CD4-positive, CD25-positive, alpha-beta regulatory T cell (primary cell): ENCODE measurements around the gene KCTD3. TPM values are rescaled to one million over a fixed set of nuclear protein-coding genes. Genes with fewer than 3 reads are reported as not detected.

Experiments used
- ATAC-seq, 2 donors: fragments of 150-1000 bp; cut with Tn5 transposase; one replicate each; pipeline ENCODE4 v1.10.0; 2021; ENCODE audit warnings: low read depth in 2 of 2, moderate number of reproducible peaks in 2 of 2, moderate library complexity in 1 of 2
- DNase-seq, 3 donors: peaks; one replicate each; pipeline versions ENCODE4 v3.0.0 to v3.0.0-alpha.2; 2012 to 2022; ENCODE audit warnings: mixed read lengths in 1 of 3
- H3K27ac ChIP-seq: one replicate; pipeline ENCODE4 v1.7.0; 2013; ENCODE audit warnings: mild to moderate bottlenecking, low read length; ENCODE audit not compliant: insufficient read depth, poor library complexity, severe bottlenecking
- H3K27me3 ChIP-seq: one replicate; pipeline ENCODE4 v1.7.0; 2013; ENCODE audit warnings: low read length; ENCODE audit not compliant: control insufficient read depth, insufficient read depth
- H3K36me3 ChIP-seq: one replicate; pipeline ENCODE4 v1.7.0; 2013; ENCODE audit warnings: mild to moderate bottlenecking, low read length, moderate library complexity; ENCODE audit not compliant: control insufficient read depth, insufficient read depth
- H3K4me1 ChIP-seq: 2 replicates; pipeline ENCODE4 v1.7.0; 2013; ENCODE audit warnings: mild to moderate bottlenecking, low read length; ENCODE audit not compliant: insufficient read depth, control insufficient read depth, poor library complexity, severe bottlenecking
- H3K4me3 ChIP-seq: one replicate; pipeline ENCODE4 v1.7.0; 2013; ENCODE audit warnings: low read depth, mild to moderate bottlenecking, low read length, moderate library complexity
- H3K9me3 ChIP-seq, 2 experiments: 1 replicate in 1 of 2; 2 replicates in 1 of 2; pipeline ENCODE4 v1.7.0; 2013; ENCODE audit warnings: low read length in 2 of 2, mild to moderate bottlenecking in 1 of 2, moderate library complexity in 1 of 2; ENCODE audit not compliant: control insufficient read depth in 2 of 2
- H3K27ac Mint-ChIP-seq, 3 donors: one replicate each; pipeline ENCODE4 v1.8.0; 2020 to 2022; ENCODE audit warnings: mild to moderate bottlenecking in 3 of 3, mixed read lengths in 3 of 3, moderate library complexity in 2 of 3
- H3K27me3 Mint-ChIP-seq: one replicate; pipeline ENCODE4 v1.8.0; 2022; ENCODE audit warnings: mild to moderate bottlenecking, mixed read lengths
- H3K36me3 Mint-ChIP-seq: one replicate; pipeline ENCODE4 v1.8.0; 2020; ENCODE audit warnings: mixed read lengths
- H3K4me1 Mint-ChIP-seq, 4 donors: one replicate each; pipeline ENCODE4 v1.8.0; 2020 to 2022; ENCODE audit warnings: mixed read lengths in 4 of 4, mild to moderate bottlenecking in 1 of 4
- H3K4me3 Mint-ChIP-seq, 4 donors: one replicate each; pipeline ENCODE4 v1.8.0; 2020 to 2022; ENCODE audit warnings: mild to moderate bottlenecking in 4 of 4, mixed read lengths in 4 of 4, moderate library complexity in 3 of 4
- H3K9me3 Mint-ChIP-seq, 7 donors: one replicate each; pipeline ENCODE4 v1.8.0; 2020 to 2022; ENCODE audit warnings: mixed read lengths in 7 of 7, mild to moderate bottlenecking in 3 of 7, moderate library complexity in 2 of 7
- polyA plus RNA-seq, 4 donors: library from polyadenylated mRNA; unstranded; fragments of 300-500 nt; fragmentation: Illumina TruSeq; gene quantifications; one replicate each; pipeline ENCODE4 v1.2.3, GENCODE V29; 2021
- total RNA-seq: library from RNA; stranded (reverse); gene quantifications from one replicate; pipeline ENCODE4 v1.2.3, GENCODE V29; 2022

KCTD3 gene
- total and polyA plus RNA-seq, 5 donors from 2014 or later, result 0.22 to 0.39 (median 0.24) TPM; not detected in 2

DNA sequence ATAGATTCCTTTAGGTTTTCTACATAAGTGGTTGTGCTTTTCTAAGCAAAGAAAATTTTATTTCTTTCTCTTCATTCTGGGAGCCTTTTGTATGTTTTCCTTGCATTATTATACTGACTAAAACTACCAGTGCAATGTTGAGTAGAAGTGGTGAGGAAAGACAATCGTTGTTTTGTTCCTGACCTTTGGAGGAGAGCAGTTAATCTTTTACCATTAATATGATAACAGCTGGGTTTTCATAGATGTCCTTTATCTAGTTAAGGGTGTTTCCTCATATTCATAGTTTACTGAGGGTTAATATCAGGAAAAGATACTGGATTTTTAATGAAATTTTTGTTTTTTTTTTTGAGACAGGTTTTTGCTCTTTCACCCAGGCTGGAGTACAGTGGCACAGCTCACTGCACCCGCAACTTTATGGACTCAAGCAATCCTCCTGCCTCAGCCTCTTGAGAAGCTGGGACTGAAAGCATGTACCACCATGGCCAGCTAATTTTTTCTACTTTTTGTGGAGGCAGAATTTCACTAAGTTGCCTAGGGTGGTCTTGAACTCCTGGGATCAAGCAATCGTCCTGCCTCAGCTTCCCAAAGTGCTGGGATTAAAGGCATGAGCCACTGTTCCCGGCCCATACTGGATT is 9.0 kb upstream of the KCTD3 start:
- peaks cover 2 to 18% (median 7%) of the 10 kb centered on the region in 7 donors for H3K9me3 Mint-ChIP-seq
- Histone ChIP-seq H3K4me3 (no peak overlapping the region), H3K4me1 (no peaks in the 10 kb centered on the region), H3K27me3 (no peaks in the 10 kb centered on the region), H3K27ac (no peak overlapping the region), H3K9me3 (peaks cover 0 to 3% of the 10 kb centered on the region in 2 experiments), H3K36me3 (no peaks in the 10 kb centered on the region)
- ATAC-seq, result no peak
- no peaks in the 10 kb centered on the region for H3K4me1 Mint-ChIP-seq
- no peaks in the 10 kb centered on the region for H3K27me3 Mint-ChIP-seq
- H3K36me3 Mint-ChIP-seq, result no peaks in the 10 kb centered on the region
- H3K27ac Mint-ChIP-seq, result no peak overlapping the region
- no peak overlapping the region for H3K4me3 Mint-ChIP-seq
- no peak for DNase-seq

DNA sequence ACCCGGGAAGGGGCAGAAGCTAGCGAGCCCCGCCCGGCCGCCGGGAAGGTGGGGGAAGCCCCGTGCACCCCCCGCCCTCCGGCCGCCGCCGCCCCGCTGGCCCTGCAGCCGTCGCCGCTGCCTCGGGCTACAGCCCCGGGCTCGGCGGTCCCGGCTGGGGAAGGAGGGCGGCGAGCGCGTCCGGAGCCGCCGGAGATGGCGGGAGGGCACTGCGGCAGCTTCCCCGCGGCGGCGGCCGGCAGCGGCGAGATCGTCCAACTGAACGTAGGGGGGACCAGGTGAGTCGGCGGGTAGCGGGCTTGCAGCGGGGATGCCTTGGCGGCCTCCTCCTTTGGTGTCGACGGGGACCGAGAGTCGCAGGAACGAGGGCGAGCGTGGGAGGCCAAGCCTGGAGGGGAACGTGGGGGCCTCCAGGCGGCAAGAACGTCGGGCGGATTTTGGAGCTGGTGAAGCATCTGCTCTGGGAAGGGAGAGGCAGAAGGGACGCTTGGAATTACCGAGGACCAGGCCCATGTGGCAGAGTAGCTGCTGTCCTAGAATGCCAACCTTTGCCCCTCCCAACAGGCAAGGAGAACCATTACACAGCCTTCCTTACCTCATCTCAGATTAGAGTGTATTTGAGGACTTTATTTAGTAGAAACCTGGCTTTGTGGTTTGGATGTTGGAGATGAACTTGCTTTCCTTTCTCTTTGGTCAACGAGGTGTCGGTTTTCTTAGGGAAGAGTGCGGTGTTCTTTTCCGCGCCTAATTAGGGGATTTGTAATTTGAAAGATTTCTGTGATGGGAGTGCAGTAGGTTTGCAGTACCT is 591 bp downstream of the KCTD3 start:
- H3K27ac ChIP-seq, result no peak overlapping the region
- Mint-ChIP-seq H3K4me1 (peaks cover 0 to 19% (median 10%) of the 10 kb centered on the region in 4 donors), H3K27me3 (peaks cover 43% of the 10 kb centered on the region), H3K4me3 (peak overlapping the region; percentile 35 to 89 (median 85)), H3K9me3 (peaks cover 0 to 3% (median 1%) of the 10 kb centered on the region in 7 donors), H3K27ac (peak overlapping the region in 2 of 3 donors; percentile 33 to 71), H3K36me3 (no peaks in the 10 kb centered on the region)
- H3K36me3 ChIP-seq, result no peaks in the 10 kb centered on the region
- ATAC-seq, result peak in 1 of 2 donors; percentile 5
- peak in 1 of 3 donors; percentile 13 for DNase-seq
- peak overlapping the region; percentile 51 for H3K4me3 ChIP-seq
- no peaks in the 10 kb centered on the region for H3K4me1 ChIP-seq
- no peaks in the 10 kb centered on the region for H3K9me3 ChIP-seq
- H3K27me3 ChIP-seq, result peaks cover 15% of the 10 kb centered on the region

DNA sequence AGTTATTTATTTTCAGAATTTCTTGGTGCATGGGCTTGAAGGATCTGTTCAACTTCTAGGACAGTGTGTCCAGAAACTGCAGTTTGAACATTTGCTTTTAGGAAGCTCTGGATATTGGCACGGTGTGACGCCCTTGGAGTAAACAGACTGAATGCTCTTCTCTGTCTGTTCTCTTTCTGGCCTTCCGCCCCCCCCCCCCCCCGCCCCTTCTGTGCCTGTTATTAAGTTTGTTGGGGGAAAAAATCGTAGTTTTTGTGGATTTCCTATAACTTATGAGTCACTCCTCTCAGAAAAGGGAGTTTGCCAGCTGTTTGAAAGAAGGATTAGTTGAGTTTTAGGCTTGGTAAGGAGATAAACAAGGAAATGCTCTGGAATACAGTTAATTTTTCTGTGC is 1.2 kb downstream of the KCTD3 start:
- Mint-ChIP-seq H3K36me3 (no peaks in the 10 kb centered on the region), H3K4me3 (peak overlapping the region; percentile 35 to 89 (median 85)), H3K4me1 (peaks cover 0 to 19% (median 10%) of the 10 kb centered on the region in 4 donors), H3K27me3 (peaks cover 43% of the 10 kb centered on the region), H3K27ac (peak overlapping the region in 1 of 3 donors; percentile 33), H3K9me3 (peaks cover 0 to 2% (median 0%) of the 10 kb centered on the region in 7 donors)
- H3K9me3 ChIP-seq, result no peaks in the 10 kb centered on the region
- ATAC-seq (no peak), DNase-seq (no peak)
- peaks cover 15% of the 10 kb centered on the region for H3K27me3 ChIP-seq
- H3K4me3 ChIP-seq, result peak overlapping the region; percentile 51
- no peaks in the 10 kb centered on the region for H3K36me3 ChIP-seq
- no peak overlapping the region for H3K27ac ChIP-seq
- no peaks in the 10 kb centered on the region for H3K4me1 ChIP-seq

DNA sequence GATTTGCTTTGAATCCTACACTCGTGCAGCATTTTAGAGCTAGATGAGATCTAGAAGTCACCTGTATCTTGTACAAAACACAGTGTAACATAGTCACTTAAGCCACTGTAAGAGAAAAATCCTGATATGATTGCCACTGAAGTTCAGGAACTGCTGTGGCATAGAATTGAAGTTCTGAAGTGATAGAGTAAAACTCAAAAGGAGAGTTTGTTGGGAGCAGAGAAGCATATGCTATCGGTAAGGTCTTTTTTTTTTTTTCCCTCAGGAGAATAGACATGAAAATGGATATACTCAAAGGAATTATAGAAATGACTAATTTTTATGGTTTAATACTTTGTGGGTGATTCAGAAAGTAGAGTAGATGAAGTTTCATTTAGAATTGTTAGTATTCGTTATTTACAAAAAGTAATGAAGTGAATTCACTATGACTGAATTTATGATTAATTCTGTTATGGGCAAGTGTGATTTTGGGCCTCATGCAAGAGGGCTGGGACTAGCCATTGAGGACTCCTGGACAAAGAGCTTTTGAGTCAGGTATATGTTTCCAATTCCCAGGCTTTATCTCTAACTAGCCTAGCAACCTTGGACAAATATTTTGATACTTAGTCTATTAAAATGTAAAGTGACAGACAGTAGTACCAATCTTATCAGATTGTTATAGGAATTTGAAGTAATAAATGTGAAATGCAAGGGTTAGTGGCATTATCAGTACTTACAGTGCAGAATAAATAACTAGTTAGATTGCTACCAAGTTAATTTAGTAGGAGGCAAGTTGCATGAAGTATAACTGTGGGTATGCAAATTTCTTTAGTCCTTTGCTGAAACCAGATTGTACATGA is 3.1 kb downstream of the KCTD3 start:
- no peak for DNase-seq
- Mint-ChIP-seq H3K9me3 (peaks cover 0 to 2% (median 0%) of the 10 kb centered on the region in 7 donors), H3K36me3 (no peaks in the 10 kb centered on the region), H3K4me1 (peaks cover 0 to 19% (median 10%) of the 10 kb centered on the region in 4 donors), H3K4me3 (no peak overlapping the region), H3K27me3 (peaks cover 43% of the 10 kb centered on the region), H3K27ac (no peak overlapping the region)
- Histone ChIP-seq H3K27me3 (peaks cover 15% of the 10 kb centered on the region), H3K36me3 (no peaks in the 10 kb centered on the region), H3K9me3 (no peaks in the 10 kb centered on the region), H3K27ac (no peak overlapping the region), H3K4me3 (no peak overlapping the region), H3K4me1 (no peaks in the 10 kb centered on the region)
- no peak for ATAC-seq

DNA sequence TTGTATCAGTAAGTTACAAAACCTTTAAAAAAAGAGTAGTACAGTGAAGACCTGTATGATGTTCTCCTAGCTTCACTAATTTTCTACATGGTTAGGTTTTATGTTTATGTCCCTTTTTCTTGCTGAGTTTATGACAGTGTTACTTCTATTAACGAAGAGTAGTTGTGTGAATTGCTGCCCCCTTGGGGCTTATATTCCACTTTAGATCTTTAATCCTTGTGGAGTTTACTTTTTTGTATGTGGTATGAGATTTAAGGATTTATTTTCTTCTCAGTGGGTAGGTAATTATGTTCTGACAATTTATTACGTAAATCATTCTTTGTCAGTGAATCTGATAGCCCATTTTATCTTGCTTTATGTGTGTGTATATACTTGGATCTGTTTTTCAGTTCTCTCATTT is 14.8 kb downstream of the KCTD3 start:
- no peak overlapping the region for H3K27ac ChIP-seq
- H3K9me3 Mint-ChIP-seq, result peaks cover 0 to 9% (median 2%) of the 10 kb centered on the region in 7 donors
- H3K4me3 ChIP-seq, result no peak overlapping the region
- no peaks in the 10 kb centered on the region for H3K27me3 Mint-ChIP-seq
- H3K36me3 Mint-ChIP-seq, result no peaks in the 10 kb centered on the region
- DNase-seq (no peak), ATAC-seq (no peak)
- no peaks in the 10 kb centered on the region for H3K36me3 ChIP-seq
- no peaks in the 10 kb centered on the region for H3K4me1 Mint-ChIP-seq
- no peaks in the 10 kb centered on the region for H3K9me3 ChIP-seq
- no peak overlapping the region for H3K4me3 Mint-ChIP-seq
- no peaks in the 10 kb centered on the region for H3K4me1 ChIP-seq
- no peak overlapping the region for H3K27ac Mint-ChIP-seq
- H3K27me3 ChIP-seq, result no peaks in the 10 kb centered on the region

DNA sequence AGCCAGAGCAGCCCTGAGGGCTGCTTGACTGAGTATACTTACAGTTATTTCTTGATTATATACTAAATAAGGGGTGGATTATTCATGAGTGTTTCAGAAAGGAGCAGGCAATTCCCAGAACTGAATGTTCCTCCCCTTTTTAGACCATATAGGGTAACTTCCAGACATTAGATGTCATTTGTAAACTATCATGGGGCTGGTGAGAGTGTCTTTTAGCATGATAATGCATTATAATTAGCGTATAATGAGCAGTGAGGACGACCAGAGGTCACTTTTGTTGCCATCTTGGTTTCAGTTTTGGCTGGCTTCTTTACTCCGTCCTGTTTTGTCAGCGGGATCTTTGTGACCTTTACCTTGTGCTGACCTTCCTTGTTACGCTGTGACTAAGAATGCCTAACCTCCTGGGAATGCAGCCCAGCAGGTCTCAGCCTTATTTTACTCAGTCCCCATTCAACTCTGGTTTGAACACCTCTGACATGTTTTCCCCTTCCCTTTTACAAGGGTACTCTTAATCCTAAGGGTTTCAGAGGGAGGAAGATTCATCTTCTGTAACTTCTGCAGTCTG is 16.2 kb downstream of the KCTD3 start:
- ATAC-seq (no peak), DNase-seq (no peak)
- H3K27me3 Mint-ChIP-seq, result no peaks in the 10 kb centered on the region
- H3K36me3 ChIP-seq, result no peaks in the 10 kb centered on the region
- H3K36me3 Mint-ChIP-seq, result no peaks in the 10 kb centered on the region
- H3K4me3 ChIP-seq, result no peak overlapping the region
- H3K4me3 Mint-ChIP-seq, result no peak overlapping the region
- H3K4me1 Mint-ChIP-seq, result no peaks in the 10 kb centered on the region
- H3K27ac ChIP-seq, result no peak overlapping the region
- H3K9me3 Mint-ChIP-seq, result peaks cover 0 to 9% (median 2%) of the 10 kb centered on the region in 7 donors
- no peaks in the 10 kb centered on the region for H3K4me1 ChIP-seq
- no peak overlapping the region for H3K27ac Mint-ChIP-seq
- no peaks in the 10 kb centered on the region for H3K27me3 ChIP-seq
- no peaks in the 10 kb centered on the region for H3K9me3 ChIP-seq

DNA sequence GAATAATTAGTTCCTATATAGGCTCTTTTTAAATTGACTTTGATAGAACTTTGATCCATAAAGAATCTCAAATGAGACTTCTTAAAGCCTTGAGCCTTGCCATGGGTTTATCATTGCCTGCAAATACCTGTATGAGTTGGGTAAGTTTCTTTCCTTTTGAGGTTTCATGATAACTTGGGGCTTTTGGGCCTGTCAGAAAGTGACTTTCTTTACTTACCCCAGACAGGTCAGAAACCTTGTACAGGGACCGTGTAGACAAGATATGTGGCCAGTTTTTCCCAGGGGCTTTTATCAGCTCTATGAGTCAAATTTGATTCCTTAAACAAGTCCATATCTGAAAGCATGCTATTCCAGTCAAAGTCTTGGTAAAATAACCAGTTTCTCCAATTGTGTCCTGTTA is 17.3 kb downstream of the KCTD3 start:
- H3K4me1 Mint-ChIP-seq, result no peaks in the 10 kb centered on the region
- Histone ChIP-seq H3K9me3 (no peaks in the 10 kb centered on the region), H3K4me3 (no peak overlapping the region), H3K36me3 (no peaks in the 10 kb centered on the region), H3K27me3 (no peaks in the 10 kb centered on the region), H3K27ac (no peak overlapping the region), H3K4me1 (no peaks in the 10 kb centered on the region)
- peaks cover 0 to 9% (median 2%) of the 10 kb centered on the region in 7 donors for H3K9me3 Mint-ChIP-seq
- no peak overlapping the region for H3K27ac Mint-ChIP-seq
- ATAC-seq (no peak), DNase-seq (no peak)
- no peaks in the 10 kb centered on the region for H3K36me3 Mint-ChIP-seq
- no peak overlapping the region for H3K4me3 Mint-ChIP-seq
- no peaks in the 10 kb centered on the region for H3K27me3 Mint-ChIP-seq
